ENCODE data around the gene KRTAP22-1.

KRTAP22-1 gene

GRCh38 chr21:30598802-30599201, 2.1 kb upstream of the KRTAP22-1 start, which contains the start of gene KRTAP6-2:
Gene KRTAP6-2, minus strand, starts transcription at chr21:30598902. Its CDS starts 28 bp downstream, at chr21:30598874.
- TF ChIP-seq CTCF (conservative IDR thresholded peaks at IDR 0.05; ENCODE audit: low read depth, low read length), result no peak
- no peak within 1 kb of the TSS for H3K4me3 ChIP-seq (ENCODE audit: low read depth, low read length)
- DNase-seq (ENCODE audit: low read depth), result no peak

GRCh38 chr21:30605968-30606367, 5.1 kb downstream of the KRTAP22-1 start:
- no peak for TF ChIP-seq CTCF (conservative IDR thresholded peaks at IDR 0.05; ENCODE audit: low read depth, low read length)
- no peak for DNase-seq (ENCODE audit: low read depth)
- no peak overlapping the region for H3K4me3 ChIP-seq (ENCODE audit: low read depth, low read length)

GRCh38 chr21:30612132-30612531, 11.2 kb downstream of the KRTAP22-1 start:
- DNase-seq (ENCODE audit: low read depth), result no peak
- TF ChIP-seq CTCF (conservative IDR thresholded peaks at IDR 0.05; ENCODE audit: low read depth, low read length), result no peak
- H3K4me3 ChIP-seq (ENCODE audit: low read depth, low read length), result no peak overlapping the region

GRCh38 chr21:30613836-30614235, 12.9 kb downstream of the KRTAP22-1 start, which contains the start of gene KRTAP6-1:
Gene KRTAP6-1, minus strand, starts transcription at chr21:30613930. Its CDS starts 26 bp downstream, at chr21:30613904.
- TF ChIP-seq CTCF (conservative IDR thresholded peaks at IDR 0.05; ENCODE audit: low read depth, low read length), result no peak
- no peak for DNase-seq (ENCODE audit: low read depth)
- no peak within 1 kb of the TSS for H3K4me3 ChIP-seq (ENCODE audit: low read depth, low read length)

GRCh38 chr21:30615199-30615598, 14.3 kb downstream of the KRTAP22-1 start:
- H3K4me3 ChIP-seq (ENCODE audit: low read depth, low read length), result no peak overlapping the region
- DNase-seq (ENCODE audit: low read depth), result no peak
- TF ChIP-seq CTCF (conservative IDR thresholded peaks at IDR 0.05; ENCODE audit: low read depth, low read length), result no peak

GRCh38 chr21:30616125-30616524, 15.2 kb downstream of the KRTAP22-1 start, which contains the start of gene KRTAP20-1:
Gene KRTAP20-1, plus strand, starts transcription at chr21:30616425. Its CDS starts 30 bp downstream, at chr21:30616455.
- DNase-seq (ENCODE audit: low read depth), result no peak
- H3K4me3 ChIP-seq (ENCODE audit: low read depth, low read length), result no peak within 1 kb of the TSS
- no peak for TF ChIP-seq CTCF (conservative IDR thresholded peaks at IDR 0.05; ENCODE audit: low read depth, low read length)

- TF ChIP-seq CTCF (conservative IDR thresholded peaks at IDR 0.05; ENCODE audit: low read depth, low read length), result no peak
- DNase-seq (ENCODE audit: low read depth), result peak; percentile 2
- H3K4me3 ChIP-seq (ENCODE audit: low read depth, low read length), result no peak overlapping the region
These were observed 19.2 kb downstream of the KRTAP22-1 start for GRCh38 chr21:30620080-30620479.
